Measurements from ENCODE around the gene HHEX.
"Not testable (repeated sequence)": the region's sequence is repeated elsewhere in the genome, so short reads cannot be mapped to it uniquely, and the experiment has no call there.

The HHEX gene

DNA sequence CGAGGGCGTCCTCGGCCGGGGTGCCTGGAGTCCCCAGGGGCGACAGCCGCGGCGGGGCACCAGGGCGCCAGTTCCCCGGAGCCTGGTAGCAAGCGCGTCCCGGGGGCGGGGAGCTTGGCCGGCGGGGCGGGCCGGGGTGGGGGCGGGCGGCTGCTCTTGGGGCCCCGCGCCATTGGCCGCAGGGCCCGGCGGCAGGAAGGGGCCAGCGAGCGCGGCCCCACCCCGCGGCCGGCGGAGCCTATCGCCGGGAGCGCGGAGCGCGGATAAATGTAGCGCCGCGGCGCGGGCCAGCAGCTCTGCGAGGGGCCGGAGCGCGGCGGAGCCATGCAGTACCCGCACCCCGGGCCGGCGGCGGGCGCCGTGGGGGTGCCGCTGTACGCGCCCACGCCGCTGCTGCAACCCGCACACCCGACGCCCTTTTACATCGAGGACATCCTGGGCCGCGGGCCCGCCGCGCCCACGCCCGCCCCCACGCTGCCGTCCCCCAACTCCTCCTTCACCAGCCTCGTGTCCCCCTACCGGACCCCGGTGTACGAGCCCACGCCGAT is at the start of gene HHEX:
Gene HHEX (plus strand): TSS at position 293 of the 548 bp plus-strand sequence. CDS start 32 bp downstream, at position 325.
- H3K27me3 Mint-ChIP-seq = peaks cover 75% of the 10 kb centered on the region
- peaks cover 31% of the 10 kb centered on the region for H3K4me1 Mint-ChIP-seq
- peaks cover 0 to 6% of the 10 kb centered on the region in 2 donors for H3K9me3 Mint-ChIP-seq
- DNase-seq (peak in 1 of 2 donors; percentile 43), ATAC-seq (peak; percentile 66)
- H3K4me3 Mint-ChIP-seq = peak within 1 kb of the TSS; percentile 76 to 84
- H3K27ac Mint-ChIP-seq = no peak within 1 kb of the TSS

- DNase-seq = no peak
- Mint-ChIP-seq H3K27me3 (no peaks in the 10 kb centered on the region), H3K27ac (no peak overlapping the region)
Observed at GRCh38 chr10:92640107-92640506, 49.6 kb upstream of the HHEX start.

GRCh38 chr10:92641492-92641891 is 48.3 kb upstream of the HHEX start:
- DNase-seq = no peak
- Mint-ChIP-seq H3K27me3 (no peaks in the 10 kb centered on the region), H3K27ac (no peak overlapping the region), H3K4me3 (no peak overlapping the region), H3K9me3 (no peaks in the 10 kb centered on the region), H3K4me1 (peaks cover 7% of the 10 kb centered on the region)
- no peak for ATAC-seq

More at GRCh38 chr10:92640107-92640506, 49.6 kb upstream of the HHEX start:
- Mint-ChIP-seq H3K4me1 (peaks cover 7% of the 10 kb centered on the region), H3K4me3 (no peak overlapping the region), H3K9me3 (no peaks in the 10 kb centered on the region)
- no peak for ATAC-seq

- Mint-ChIP-seq H3K27ac (no peak overlapping the region), H3K4me1 (peaks cover 7% of the 10 kb centered on the region), H3K4me3 (no peak overlapping the region), H3K9me3 (no peaks in the 10 kb centered on the region), H3K27me3 (no peaks in the 10 kb centered on the region)
- DNase-seq = no peak
- no peak for ATAC-seq
Observed at GRCh38 chr10:92644921-92645320, 44.8 kb upstream of the HHEX start.

- ATAC-seq = not testable (repeated sequence)
Observed at GRCh38 chr10:92650864-92651263, 38.9 kb upstream of the HHEX start.

GRCh38 chr10:92655426-92655825 is 34.3 kb upstream of the HHEX start:
- ATAC-seq (no peak), DNase-seq (no peak)
- Mint-ChIP-seq H3K27ac (no peak overlapping the region), H3K9me3 (no peaks in the 10 kb centered on the region), H3K4me3 (no peak overlapping the region), H3K4me1 (no peaks in the 10 kb centered on the region), H3K27me3 (no peaks in the 10 kb centered on the region)

More at GRCh38 chr10:92650864-92651263, 38.9 kb upstream of the HHEX start:
- H3K27ac Mint-ChIP-seq, H3K27me3 Mint-ChIP-seq, H3K4me3 Mint-ChIP-seq, DNase-seq, H3K4me1 Mint-ChIP-seq, H3K9me3 Mint-ChIP-seq: not testable (repeated sequence)

GRCh38 chr10:92656266-92656961 is 33.3 kb upstream of the HHEX start:
- Mint-ChIP-seq H3K4me1 (no peaks in the 10 kb centered on the region), H3K27ac (no peak overlapping the region), H3K27me3 (no peaks in the 10 kb centered on the region), H3K4me3 (no peak overlapping the region), H3K9me3 (peaks cover 0 to 3% of the 10 kb centered on the region in 2 donors)
- no peak for DNase-seq
- no peak for ATAC-seq

- Mint-ChIP-seq H3K4me3 (no peak overlapping the region), H3K9me3 (peaks cover 0 to 6% of the 10 kb centered on the region in 2 donors), H3K4me1 (no peaks in the 10 kb centered on the region), H3K27ac (no peak overlapping the region), H3K27me3 (no peaks in the 10 kb centered on the region)
- DNase-seq = no peak
- ATAC-seq = no peak
Observed at GRCh38 chr10:92657024-92657423, 32.7 kb upstream of the HHEX start.

DNA sequence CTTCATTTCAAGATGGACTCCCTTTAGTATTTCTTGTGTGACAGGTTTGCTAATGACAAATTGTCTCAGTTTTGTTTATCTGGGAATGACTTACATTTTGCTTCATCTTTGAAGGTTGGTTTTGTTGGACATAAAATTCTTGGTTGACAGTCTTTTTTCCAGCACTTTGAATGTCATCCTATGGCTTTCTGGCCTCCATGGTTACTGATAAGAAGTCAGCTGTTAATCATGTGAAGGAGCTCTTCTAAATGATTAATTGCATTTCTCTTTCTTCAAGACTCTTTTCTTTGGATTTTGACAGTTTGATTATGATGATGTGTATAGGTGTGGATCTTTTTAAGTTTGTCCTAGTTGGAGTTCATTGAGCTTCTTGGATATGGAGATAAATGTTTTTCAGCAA is 26.9 kb upstream of the HHEX start:
- no peak overlapping the region for H3K4me3 Mint-ChIP-seq
- H3K9me3 Mint-ChIP-seq = peaks cover 18 to 20% of the 10 kb centered on the region in 2 donors
- no peak for ATAC-seq
- no peak overlapping the region for H3K27ac Mint-ChIP-seq
- no peak for DNase-seq
- no peaks in the 10 kb centered on the region for H3K4me1 Mint-ChIP-seq
- no peaks in the 10 kb centered on the region for H3K27me3 Mint-ChIP-seq

GRCh38 chr10:92664322-92664721 is 25.4 kb upstream of the HHEX start:
- no peaks in the 10 kb centered on the region for H3K4me1 Mint-ChIP-seq
- no peaks in the 10 kb centered on the region for H3K27me3 Mint-ChIP-seq
- H3K4me3 Mint-ChIP-seq = no peak overlapping the region
- H3K9me3 Mint-ChIP-seq = peaks cover 18 to 20% of the 10 kb centered on the region in 2 donors
- no peak for ATAC-seq
- H3K27ac Mint-ChIP-seq = no peak overlapping the region
- no peak for DNase-seq

GRCh38 chr10:92667078-92667477 is 22.7 kb upstream of the HHEX start:
- ATAC-seq (no peak), DNase-seq (no peak)
- Mint-ChIP-seq H3K4me1 (no peaks in the 10 kb centered on the region), H3K4me3 (no peak overlapping the region), H3K27me3 (peaks cover 7% of the 10 kb centered on the region), H3K9me3 (peaks cover 15 to 18% of the 10 kb centered on the region in 2 donors), H3K27ac (no peak overlapping the region)

GRCh38 chr10:92677708-92678107 is 12.0 kb upstream of the HHEX start:
- Mint-ChIP-seq H3K4me3 (no peak overlapping the region), H3K27me3 (peaks cover 9% of the 10 kb centered on the region), H3K27ac (no peak overlapping the region), H3K9me3 (peaks cover 0 to 8% of the 10 kb centered on the region in 2 donors), H3K4me1 (peaks cover 5% of the 10 kb centered on the region)
- no peak for ATAC-seq
- no peak for DNase-seq

DNA sequence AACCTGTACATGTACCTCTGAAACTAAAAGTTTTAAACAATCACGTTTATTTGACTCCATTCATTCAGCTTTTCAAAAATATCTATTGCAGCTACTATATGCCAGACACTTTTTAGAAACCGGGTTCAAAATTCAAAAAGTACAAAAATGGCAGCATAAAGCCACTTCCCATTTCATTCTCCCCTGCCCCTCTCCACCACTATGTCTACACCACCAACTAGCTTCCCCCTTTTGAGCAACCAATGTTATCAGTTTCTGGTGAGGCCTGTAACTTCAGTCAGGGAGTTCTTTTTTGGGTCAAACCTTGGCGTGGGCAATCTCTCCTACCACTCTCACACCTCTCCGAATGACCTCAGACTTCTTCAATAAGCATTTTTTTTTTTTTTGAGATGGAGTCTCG is 11.5 kb upstream of the HHEX start:
- H3K9me3 Mint-ChIP-seq = peaks cover 0 to 8% of the 10 kb centered on the region in 2 donors
- DNase-seq = no peak
- no peak overlapping the region for H3K4me3 Mint-ChIP-seq

GRCh38 chr10:92681306-92681834 is 8.4 kb upstream of the HHEX start:
- Mint-ChIP-seq H3K4me3 (no peak overlapping the region), H3K27ac (no peak overlapping the region), H3K27me3 (peaks cover 45% of the 10 kb centered on the region), H3K4me1 (peaks cover 5% of the 10 kb centered on the region), H3K9me3 (peaks cover 0 to 13% of the 10 kb centered on the region in 2 donors)
- ATAC-seq = no peak
- no peak for DNase-seq

More for the DNA sequence above, 11.5 kb upstream of the HHEX start:
- Mint-ChIP-seq H3K27ac (no peak overlapping the region), H3K4me1 (peaks cover 5% of the 10 kb centered on the region), H3K27me3 (peaks cover 14% of the 10 kb centered on the region)
- no peak for ATAC-seq

GRCh38 chr10:92688573-92688926 is 1.2 kb upstream of the HHEX start:
- peaks cover 77% of the 10 kb centered on the region for H3K27me3 Mint-ChIP-seq
- no peak overlapping the region for H3K27ac Mint-ChIP-seq

GRCh38 chr10:92688927-92689662 is 660 bp upstream of the HHEX start:
- H3K27ac Mint-ChIP-seq = no peak overlapping the region
- peak overlapping the region; percentile 69 to 71 for H3K4me3 Mint-ChIP-seq
- H3K27me3 Mint-ChIP-seq = peaks cover 75% of the 10 kb centered on the region
- peak; percentile 43 for ATAC-seq
- H3K4me1 Mint-ChIP-seq = peaks cover 31% of the 10 kb centered on the region
- H3K9me3 Mint-ChIP-seq = peaks cover 0 to 6% of the 10 kb centered on the region in 2 donors
- peak in 1 of 2 donors; percentile 35 for DNase-seq

More at GRCh38 chr10:92688573-92688926, 1.2 kb upstream of the HHEX start:
- peak overlapping the region; percentile 69 to 71 for H3K4me3 Mint-ChIP-seq
- peaks cover 0 to 6% of the 10 kb centered on the region in 2 donors for H3K9me3 Mint-ChIP-seq
- H3K4me1 Mint-ChIP-seq = peaks cover 31% of the 10 kb centered on the region
- ATAC-seq = no peak
- no peak for DNase-seq

Data from stimulated activated naive CD8-positive, alpha-beta T cell treated with anti-CD3 and anti-CD28 coated beads, Interleukin-15, amount 100 ng/mL, for 72 hours (primary cell).